Measurements from ENCODE around the gene COX15.

Gene COX15

GRCh38 chr10:99732033-99732842, at the start of gene COX15, which contains the start of gene CUTC:
Gene COX15 (minus strand): TSS chr10:99732127. CDS start chr10:99732049, 78 bp downstream.
Gene CUTC (plus strand): TSS chr10:99732234. CDS start chr10:99732349, 115 bp downstream.
- H3K9ac ChIP-seq: peak within 1 kb of the TSS; percentile 70
- H3K79me2 ChIP-seq: no peaks in the 10 kb centered on the region
- TF ChIP-seq CTCF (IDR thresholded peaks at IDR 0.05): peak; percentile 34
- peak within 1 kb of the TSS; percentile 97 for H2AFZ ChIP-seq
- H3K27ac ChIP-seq: peak within 1 kb of the TSS; percentile 91
- no peaks in the 10 kb centered on the region for H3K36me3 ChIP-seq (ENCODE audit: control insufficient read depth, insufficient read depth, low read length)
- H3K4me1 ChIP-seq: no peaks in the 10 kb centered on the region
- H3K9me3 ChIP-seq (ENCODE audit: control insufficient read depth, low read length): no peaks in the 10 kb centered on the region
- H3K4me3 ChIP-seq (ENCODE audit: low read depth, low read length): peak within 1 kb of the TSS; percentile 80
- H3K4me2 ChIP-seq (ENCODE audit: low read length): peak within 1 kb of the TSS; percentile 68
- H3K27me3 ChIP-seq (ENCODE audit: control insufficient read depth, insufficient read depth, low read length): no peaks in the 10 kb centered on the region

- TF ChIP-seq CTCF (IDR thresholded peaks at IDR 0.05): no peak
- H3K27ac ChIP-seq: no peak overlapping the region
- H3K36me3 ChIP-seq (ENCODE audit: control insufficient read depth, insufficient read depth, low read length): no peaks in the 10 kb centered on the region
- H3K9me3 ChIP-seq (ENCODE audit: control insufficient read depth, low read length): no peaks in the 10 kb centered on the region
- H3K4me1 ChIP-seq: no peaks in the 10 kb centered on the region
- H3K79me2 ChIP-seq: no peaks in the 10 kb centered on the region
- no peaks in the 10 kb centered on the region for H3K27me3 ChIP-seq (ENCODE audit: control insufficient read depth, insufficient read depth, low read length)
- H2AFZ ChIP-seq: no peak overlapping the region
- no peak overlapping the region for H3K4me2 ChIP-seq (ENCODE audit: low read length)
- no peak overlapping the region for H3K4me3 ChIP-seq (ENCODE audit: low read depth, low read length)
- no peak overlapping the region for H3K9ac ChIP-seq
Observed at GRCh38 chr10:99779335-99779734, 47.4 kb upstream of the COX15 start.

GRCh38 chr10:99777918-99778714, 46.2 kb upstream of the COX15 start:
- Histone ChIP-seq H3K36me3 (ENCODE audit: control insufficient read depth, insufficient read depth, low read length) (no peaks in the 10 kb centered on the region), H3K4me3 (ENCODE audit: low read depth, low read length) (no peak overlapping the region), H2AFZ (no peak overlapping the region), H3K4me1 (no peaks in the 10 kb centered on the region), H3K9ac (no peak overlapping the region), H3K79me2 (no peaks in the 10 kb centered on the region), H3K27ac (no peak overlapping the region), H3K27me3 (ENCODE audit: control insufficient read depth, insufficient read depth, low read length) (no peaks in the 10 kb centered on the region), H3K4me2 (ENCODE audit: low read length) (no peak overlapping the region), H3K9me3 (ENCODE audit: control insufficient read depth, low read length) (no peaks in the 10 kb centered on the region)
- TF ChIP-seq CTCF (IDR thresholded peaks at IDR 0.05): no peak

GRCh38 chr10:99775850-99776249, 43.9 kb upstream of the COX15 start:
- Histone ChIP-seq H3K4me3 (ENCODE audit: low read depth, low read length) (no peak overlapping the region), H3K9ac (no peak overlapping the region), H3K4me2 (ENCODE audit: low read length) (no peak overlapping the region), H3K79me2 (no peaks in the 10 kb centered on the region), H3K9me3 (ENCODE audit: control insufficient read depth, low read length) (no peaks in the 10 kb centered on the region), H3K27ac (no peak overlapping the region), H3K4me1 (no peaks in the 10 kb centered on the region), H3K27me3 (ENCODE audit: control insufficient read depth, insufficient read depth, low read length) (no peaks in the 10 kb centered on the region), H2AFZ (no peak overlapping the region), H3K36me3 (ENCODE audit: control insufficient read depth, insufficient read depth, low read length) (no peaks in the 10 kb centered on the region)
- no peak for TF ChIP-seq CTCF (IDR thresholded peaks at IDR 0.05)

Measured in parathyroid adenoma (tissue), 2 donors.